CD4-positive, alpha-beta T cell treated with Interleukin-12 subunit alpha and Interleukin-12 subunit beta, for 1 hour (primary cell): ENCODE measurements around the gene LANCL3.
"Not testable (repeated sequence)": the region's sequence is repeated elsewhere in the genome, so short reads cannot be mapped to it uniquely, and the experiment has no call there.

ENCODE experiments used
- DNase-seq: peaks from one replicate; pipeline ENCODE4 v3.0.0-alpha.2; 2020

The LANCL3 gene

DNA sequence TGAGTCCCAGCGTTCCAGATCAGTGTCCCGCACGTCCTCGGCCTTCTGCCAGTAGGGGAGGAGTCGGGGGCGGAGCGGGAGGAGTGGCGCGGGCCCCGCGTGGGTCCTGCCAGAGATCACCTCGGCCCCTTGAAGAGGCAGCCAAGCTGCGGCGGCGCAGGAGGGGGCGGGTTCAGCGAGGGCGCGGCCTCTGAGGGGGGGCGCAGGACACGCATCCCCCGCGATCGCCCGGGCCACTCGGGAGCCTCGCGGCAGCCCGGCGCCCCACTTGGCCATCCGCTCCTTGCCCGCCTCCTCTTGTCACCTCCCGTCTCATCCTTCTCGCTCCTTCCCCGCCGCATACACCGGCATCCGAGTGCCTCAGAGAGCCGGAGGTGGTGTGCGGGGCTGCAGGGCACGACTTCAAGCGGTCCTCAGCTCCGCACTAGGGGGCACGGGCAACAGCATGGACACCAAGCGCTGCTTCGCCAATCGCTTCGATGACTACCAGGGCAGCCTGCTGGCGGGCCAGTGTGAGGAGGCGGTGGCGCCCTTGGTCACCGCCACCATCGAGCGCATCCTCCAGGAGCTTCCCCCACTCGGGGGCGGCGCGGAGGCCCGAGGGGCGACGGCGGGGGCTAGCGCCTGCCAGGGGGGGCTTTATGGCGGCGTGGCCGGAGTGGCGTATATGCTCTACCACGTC is at the start of gene LANCL3:
Gene LANCL3, plus strand, starts transcription at position 236 of the 682 bp plus-strand sequence. Its CDS starts 210 bp downstream, at position 446.
- DNase-seq: peak; percentile 24

DNA sequence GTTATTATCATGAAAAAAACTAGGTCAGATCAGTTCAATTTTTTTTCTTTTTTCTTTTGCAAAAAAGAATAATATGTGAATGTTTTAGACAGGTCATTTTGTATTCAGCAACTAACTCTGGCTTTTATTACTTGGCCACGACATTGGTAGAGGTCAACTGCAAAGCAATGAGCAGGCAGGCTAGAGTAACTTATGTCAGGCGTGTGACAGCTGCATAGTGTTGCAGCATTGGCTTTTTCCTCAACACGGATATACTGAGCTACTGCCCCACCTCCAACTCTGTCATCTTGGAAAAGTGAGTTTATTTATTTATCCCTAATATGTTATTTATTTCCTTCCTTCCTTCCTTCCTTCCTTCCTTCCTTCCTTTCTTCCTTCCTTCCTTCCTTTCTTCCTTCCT is 47.8 kb upstream of the LANCL3 start:
- DNase-seq: not testable (repeated sequence)

DNA sequence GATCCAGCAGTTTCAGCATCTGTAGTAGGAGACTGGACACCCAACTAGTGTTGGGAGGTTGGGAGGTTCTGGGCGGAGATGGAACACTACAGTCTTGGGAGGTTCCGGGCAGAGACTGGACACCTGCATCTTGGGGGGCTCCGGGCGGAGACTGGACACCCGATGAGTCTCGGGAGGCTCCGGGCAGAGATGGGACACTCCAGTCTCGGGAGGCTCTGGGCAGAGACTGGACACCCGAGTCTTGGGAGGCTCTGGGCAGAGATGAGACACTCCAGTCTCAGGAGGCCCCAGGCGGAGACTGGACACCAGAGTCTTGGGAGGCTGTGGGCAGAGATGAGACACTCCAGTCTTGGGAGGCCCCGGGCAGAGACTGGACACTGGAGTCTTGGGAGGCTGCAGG is 29.5 kb upstream of the LANCL3 start:
- DNase-seq: no peak

DNA sequence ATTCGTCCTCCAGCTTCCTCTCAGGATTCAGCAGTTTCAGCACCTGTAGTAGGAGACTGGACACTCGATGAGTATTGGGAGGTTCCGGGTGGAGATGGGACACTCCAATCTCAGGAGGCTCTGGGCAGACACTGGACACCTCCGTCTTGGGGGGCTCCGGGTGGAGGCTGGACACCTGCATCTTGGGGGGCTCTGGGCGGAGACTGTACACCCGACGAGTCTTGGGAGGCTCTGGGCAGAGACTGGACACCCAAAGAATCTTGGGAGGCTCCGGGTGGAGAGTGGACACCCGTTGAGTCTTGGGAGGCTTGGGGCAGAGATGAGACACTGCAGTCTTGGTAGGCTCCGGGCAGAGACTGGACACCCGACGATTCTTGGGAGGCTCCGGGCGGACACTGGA is 28.7 kb upstream of the LANCL3 start:
- DNase-seq: no peak

DNA sequence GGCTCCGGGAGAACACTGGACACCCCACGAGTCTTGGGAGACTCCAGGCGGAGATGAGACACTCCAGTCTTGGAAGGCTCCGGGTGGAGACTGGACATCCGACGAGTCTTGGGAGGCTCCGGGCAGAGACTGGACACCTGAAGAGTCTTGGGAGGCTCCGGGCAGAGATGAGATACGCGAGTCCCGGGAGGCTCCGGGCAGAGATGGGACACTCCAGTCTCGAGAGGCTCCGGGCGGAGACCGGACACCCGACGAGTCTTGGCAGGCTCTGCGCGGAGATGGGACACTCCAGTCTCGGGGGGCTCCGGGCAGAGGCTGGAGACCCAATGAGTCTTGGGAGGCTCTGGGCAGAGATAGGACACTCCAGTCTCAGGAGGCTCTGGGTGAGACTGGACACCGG is 28.1 kb upstream of the LANCL3 start:
- DNase-seq: no peak

DNA sequence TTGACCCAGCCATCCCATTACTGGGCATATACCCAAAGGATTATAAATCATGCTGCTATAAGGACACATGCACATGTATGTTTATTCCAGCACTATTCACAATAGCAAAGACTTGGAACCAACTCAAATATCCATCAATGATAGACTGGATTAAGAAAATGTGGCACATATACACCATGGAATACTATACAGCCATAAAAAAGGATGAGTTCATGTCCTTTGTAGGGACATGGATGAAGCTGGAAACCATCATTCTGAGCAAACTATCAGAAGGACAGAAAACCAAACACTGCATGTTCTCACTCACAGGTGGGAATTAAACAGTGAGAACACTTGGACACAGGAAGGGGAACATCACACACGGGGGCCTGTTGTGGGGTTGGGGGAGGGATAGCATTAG is 26.9 kb upstream of the LANCL3 start:
- not testable (repeated sequence) for DNase-seq

DNA sequence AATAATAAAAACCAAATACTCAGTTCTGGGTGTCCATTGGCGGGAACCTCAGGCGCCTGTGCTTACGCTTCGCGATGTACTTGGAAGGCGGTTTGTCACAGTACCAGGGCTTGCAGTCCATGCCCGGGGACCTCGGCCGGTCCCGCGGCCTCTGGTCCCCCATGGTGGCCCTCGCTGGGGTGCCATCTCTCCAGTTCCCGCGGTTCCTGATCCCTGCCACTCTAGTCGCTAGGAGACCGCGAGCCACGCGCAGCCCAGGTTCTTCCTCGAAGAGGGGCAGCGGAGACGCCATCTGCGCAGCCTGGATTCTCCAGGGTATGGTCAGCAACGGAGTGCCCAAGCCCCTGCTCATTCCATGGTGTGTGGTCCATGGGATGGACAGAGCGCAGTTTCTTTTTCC is 26.4 kb upstream of the LANCL3 start:
- no peak for DNase-seq

DNA sequence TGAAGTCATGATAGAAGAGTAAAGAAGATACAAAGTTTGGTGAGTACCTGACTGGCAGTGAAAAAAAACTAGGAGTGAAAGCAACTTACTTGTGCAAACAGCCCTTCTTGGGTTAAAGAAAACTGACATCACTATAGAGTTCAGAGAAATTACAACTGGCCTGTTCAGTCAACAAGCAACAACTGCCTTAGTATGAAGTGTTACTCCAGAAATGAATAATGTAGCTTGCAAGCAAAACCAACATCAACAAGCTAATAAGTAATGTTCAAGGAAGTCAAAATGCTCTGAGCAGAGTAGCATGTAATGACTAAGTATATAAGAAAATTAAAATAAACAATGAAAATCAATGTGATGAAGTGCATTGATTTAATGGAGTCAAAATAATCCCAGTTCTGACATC is 21.8 kb upstream of the LANCL3 start:
- not testable (repeated sequence) for DNase-seq

DNA sequence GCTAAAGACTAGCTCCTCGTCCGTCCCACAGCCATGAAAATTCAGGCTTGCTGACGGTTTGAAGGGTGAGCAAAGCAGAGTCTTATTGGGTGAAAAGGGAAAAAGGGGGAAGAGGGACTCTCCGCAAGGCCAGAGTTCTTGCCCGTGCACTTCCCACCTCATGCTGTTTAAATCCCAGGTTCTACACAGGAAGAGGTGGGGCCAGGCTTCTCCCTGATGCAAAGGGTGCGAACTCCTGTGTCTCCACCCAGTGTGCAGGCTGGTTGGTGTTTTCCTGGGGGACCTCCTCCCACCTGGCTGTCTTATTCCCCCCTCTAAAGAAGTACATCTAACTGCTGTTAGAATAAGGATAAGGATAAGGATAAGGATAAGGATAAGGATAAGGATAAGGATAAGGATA is 18.0 kb upstream of the LANCL3 start:
- no peak for DNase-seq

DNA sequence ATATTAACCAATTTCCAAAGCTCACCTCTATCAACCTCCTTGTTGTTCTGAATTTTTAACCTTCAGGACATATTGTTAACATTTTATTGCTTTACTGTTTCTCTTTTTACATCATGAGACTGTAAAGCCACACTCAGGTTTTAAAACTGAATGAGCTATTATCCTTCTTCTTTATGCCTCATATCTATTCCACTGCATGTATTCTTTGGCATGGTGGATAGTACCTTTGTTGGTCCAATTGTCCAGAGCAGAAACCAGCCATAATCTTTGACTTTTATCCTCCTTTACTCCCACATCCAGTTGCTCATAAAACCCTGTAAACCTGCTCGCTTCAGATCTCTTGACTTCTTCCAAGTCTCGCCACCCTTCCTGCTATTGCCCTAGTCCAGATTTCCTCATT is 6.2 kb upstream of the LANCL3 start:
- DNase-seq: not testable (repeated sequence)

DNA sequence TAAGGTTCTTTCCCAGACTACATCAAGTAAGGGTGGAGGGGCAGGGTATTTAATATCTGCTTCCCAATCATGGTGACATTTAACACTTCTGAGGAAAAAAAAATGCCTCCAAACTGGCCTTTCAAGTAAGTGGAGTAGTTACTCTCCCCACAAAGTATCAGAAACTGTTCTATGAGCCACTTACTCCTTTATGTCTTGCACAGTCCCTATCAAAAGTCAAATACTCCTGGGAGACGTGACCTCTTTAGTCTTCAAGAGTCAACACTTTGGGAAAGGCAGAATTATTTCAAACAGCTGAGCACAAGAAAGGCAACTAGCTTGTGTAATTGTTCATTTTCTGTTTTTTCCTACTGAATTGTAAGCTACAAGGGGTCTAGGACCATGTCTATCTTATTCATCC is 1.1 kb upstream of the LANCL3 start:
- not testable (repeated sequence) for DNase-seq

DNA sequence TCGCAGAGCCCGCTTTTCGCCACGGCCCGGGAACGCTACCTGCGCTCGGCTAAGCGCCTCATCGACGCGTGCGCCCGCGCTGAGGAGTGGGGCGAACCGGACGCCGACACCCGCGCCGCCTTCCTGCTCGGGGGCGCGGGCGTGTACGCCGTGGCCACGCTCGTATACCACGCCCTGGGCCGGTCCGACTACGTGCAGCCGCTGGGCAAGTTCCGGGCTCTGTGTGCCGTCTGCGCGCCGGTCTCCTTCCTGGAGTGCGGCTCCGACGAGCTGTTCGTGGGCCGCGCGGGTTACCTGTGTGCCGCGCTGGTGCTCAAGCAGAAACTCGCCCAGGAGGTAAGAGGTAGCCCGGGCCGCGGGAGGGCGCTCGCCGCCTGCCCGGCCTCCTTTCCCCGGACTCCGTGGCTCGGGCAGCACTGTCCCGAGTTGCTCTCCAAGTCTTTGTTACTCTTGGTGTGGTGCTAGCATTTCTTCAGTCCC is 687 bp downstream of the LANCL3 start:
- DNase-seq: peak; percentile 9

DNA sequence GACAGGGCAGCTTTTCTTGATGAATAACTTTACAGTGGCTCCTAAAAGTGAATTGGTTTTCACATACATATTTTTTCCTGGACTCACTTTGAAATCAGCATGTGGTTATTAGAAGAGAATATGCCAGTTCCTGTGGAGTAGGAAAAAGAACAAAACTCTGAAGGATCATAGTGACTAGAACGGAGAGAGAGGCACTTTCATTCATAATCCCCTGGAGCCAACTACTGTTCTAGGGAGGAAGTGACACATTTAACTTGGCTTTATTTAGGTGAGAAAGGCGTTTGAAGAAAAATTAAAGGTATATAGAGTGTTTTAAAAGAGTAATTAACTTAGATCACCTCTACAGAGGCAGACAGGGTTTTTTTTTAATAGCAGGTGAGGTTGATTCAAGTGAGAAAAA is 1.7 kb downstream of the LANCL3 start:
- not testable (repeated sequence) for DNase-seq

DNA sequence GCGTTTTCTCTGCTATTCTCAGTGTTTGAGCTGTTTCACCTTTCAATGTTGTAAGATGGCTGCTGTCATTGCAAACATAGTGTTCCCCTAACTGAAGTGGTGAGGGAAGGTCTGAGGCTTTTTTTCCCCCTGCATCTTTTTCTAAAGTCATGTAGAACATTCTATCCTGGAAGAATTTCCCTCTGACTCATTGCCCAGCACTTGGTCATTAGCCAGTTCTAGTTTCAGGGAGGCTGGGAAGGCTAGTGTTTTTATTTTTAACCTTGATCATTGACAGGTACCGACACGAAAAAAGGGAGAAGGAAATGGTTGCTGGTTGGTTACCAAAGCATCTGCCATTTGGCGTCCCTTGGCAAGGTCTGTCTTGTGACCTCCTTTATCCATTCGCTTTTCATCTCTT is 6.6 kb downstream of the LANCL3 start:
- no peak for DNase-seq

DNA sequence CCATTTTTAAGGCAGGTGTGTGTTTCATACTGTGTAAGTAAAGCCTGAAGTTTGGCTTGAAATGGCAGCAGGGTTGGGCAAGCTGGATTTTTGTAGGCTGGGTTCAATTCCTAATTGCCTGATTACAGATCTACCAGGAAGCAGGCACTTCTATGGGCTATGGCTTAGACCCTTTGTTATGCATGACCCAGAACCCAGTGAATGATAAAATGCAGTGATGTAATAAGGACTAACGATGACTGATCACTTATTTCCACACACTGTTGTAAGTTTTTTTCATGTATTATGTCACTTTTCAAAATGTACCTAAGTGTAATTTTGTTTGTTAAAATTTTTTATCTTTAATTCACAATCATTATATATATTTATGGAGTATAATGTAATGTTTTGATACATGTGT is 8.6 kb downstream of the LANCL3 start:
- DNase-seq: no peak

DNA sequence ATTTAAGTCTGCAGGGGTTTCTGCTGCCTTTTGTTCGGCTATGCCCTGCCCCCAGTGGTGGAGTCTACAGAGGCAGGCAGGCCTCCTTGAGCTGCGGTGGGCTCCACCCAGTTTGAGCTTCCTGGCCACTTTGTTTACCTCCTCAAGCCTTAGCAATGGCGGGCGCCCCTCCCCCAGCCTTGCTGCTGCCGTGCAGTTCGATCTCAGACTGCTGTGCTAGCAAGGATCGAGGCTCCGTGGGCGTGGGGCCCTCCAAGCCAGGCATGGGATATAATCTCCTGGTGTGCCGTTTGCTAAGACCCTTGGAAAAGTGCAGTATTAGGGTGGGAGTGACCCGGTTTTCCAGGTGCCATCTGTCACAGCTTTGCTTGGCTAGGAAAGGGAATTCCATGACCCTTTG is 15.9 kb downstream of the LANCL3 start:
- not testable (repeated sequence) for DNase-seq

DNA sequence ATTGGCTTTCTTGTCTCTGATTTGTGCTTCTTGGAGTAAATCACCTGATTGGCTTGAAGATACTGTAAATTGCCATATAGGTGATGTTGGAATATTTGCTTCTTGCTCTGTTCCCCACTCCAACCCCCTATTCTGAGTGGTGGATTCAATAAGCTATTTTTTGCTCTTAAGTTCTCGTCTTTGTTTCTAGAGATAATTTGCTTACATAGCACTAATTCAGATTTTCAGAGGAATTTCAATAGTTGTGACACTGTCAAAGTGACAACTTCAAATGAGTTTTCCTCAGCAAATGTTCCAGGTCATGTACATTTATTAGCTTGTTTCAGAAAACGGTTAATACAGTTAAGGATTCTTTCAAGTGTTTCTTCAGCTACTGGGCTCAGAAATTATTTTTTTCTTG is 18.6 kb downstream of the LANCL3 start:
- no peak for DNase-seq

DNA sequence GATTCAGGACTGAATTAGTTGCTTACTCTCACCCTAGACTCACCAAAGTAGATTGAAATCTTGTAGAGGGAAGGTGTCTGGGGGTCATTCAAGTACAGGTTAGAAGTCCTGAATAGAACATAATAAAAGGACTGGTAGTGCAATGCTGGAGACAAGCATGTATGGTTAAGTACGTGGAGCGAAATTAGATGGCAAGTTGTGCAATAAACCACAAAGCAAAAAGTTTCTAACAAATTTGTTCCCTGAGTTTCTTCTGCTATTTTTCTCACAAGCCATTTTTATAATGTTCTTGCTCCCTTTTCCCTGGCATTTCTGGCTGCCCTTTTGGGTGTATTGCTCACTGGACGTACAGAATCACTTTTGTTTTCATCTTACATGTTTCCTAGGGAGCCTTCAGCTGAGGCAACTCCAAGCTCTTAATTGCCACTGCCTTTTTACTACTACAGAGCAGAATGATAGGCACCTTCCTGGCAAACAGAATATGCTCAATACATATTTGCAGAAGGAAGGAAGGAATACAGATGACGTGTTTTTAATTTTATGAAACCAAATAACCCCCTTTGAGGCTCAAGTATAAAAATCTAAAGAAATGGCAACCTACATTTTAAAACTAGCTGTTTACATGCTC is 23.4 kb downstream of the LANCL3 start:
- DNase-seq: no peak

DNA sequence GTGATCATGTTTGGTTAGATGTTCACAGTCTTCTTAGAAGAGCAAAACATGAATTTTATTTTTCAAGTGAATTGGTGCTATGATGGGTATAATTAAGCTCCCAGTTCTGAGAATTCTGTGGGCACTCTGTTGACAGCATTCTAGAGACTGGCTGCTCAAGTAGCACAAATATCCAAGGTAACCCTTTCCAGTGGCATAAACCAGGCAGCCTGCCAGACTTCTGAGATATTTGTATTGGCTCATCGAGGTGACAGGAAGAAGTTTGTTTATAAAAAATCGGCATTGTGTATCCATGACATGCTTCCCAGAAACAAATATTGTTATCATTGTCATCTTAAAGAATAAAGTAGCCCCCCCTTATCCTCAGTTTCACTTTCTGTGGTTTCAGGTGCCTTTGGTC is 28.3 kb downstream of the LANCL3 start:
- DNase-seq: no peak

DNA sequence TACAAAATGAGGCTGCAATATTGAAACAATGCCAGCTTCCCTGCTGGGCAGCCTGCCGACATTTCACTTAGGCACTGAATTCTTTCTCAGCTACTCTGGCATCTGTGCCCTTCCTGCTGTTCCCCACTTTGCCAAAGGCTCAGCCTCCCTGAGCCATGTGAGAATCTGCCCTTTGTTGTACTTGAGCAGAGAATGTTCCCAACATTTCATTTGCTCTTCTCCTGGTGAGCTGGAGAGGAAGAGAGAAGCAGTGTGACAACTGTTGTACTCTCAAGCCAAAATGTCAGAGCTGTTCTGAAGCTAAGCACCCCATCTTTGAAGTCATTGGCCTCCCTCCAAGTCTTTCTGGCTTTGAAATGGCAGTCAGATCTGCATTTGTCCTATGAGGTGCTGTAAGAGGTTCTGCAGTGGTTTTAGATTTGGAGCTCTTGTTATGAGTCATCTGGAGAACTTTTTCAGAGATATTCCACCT is 32.5 kb downstream of the LANCL3 start:
- no peak for DNase-seq

DNA sequence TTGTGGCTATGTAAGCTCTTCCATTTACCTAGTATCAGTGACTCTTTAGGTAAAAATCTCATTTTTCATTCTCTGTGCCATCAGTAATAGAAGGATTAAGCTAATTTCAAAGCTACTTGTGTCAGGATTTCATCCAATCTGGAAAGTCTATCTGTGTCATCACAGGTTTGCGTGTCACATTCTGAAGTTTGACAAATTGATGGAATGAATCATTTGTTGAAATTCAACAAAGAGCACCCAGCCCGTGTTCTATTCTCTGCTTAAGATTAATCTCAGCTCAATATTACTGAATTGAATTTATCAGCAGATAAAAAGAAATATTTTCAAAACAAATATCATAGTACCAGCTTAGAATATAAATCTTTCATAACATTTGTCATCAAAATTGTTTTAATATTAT is 35.8 kb downstream of the LANCL3 start:
- no peak for DNase-seq

DNA sequence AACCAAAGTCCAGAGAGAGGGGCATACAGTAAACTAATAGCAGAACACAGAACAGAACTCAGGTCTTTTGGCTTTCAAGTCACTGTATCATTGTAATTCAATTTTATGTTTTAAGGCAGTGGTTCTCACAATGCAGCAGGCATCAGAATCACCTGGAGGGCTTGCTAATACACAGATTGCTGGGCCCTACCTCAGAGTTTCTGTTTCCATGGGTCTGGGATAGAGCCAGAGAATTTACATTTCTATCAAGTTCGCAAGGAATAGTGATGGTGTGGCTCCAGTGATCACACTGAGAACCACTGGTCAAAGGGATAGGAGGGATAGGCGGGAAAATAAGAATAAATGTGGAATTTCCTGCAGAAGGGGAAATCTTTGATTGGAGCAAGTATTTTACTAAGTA is 36.7 kb downstream of the LANCL3 start:
- no peak for DNase-seq

DNA sequence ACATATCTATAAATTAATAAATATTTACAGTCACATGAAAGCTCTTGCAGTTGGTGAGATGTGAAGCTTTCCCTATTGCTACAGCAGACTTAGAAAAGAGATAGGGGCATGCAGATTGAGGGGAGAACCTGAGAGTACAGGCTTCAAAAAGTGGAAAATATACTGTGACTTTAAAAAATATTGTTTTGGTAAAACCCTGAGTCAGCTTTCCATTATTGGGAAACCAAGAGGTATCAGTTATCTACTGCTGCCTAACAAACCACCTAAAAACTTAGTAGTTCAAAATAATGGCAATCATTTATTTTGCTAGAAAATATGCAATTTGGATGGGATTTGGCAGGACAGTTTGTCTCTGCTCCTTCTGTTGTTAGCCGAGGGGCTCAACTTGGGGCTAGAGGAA is 38.3 kb downstream of the LANCL3 start:
- DNase-seq: no peak

DNA sequence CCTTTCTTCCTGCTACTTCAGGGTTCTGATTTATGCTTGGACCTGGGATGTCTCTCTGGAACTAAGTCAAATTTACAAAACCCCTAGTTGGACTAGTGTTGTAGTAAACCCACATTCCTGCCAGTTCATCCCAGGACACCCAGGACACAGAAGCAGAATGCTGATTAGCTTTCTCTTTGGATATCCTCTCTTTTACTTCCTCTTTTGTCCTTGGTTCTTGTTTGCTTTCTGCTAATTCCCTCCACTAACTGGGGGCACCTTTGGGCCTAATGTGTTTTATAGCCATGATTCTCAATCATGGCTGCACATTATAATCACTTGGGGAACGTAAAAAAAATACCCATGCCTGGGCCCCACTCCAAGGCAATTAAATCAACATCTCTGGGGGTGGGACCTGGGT is 42.5 kb downstream of the LANCL3 start:
- no peak for DNase-seq

DNA sequence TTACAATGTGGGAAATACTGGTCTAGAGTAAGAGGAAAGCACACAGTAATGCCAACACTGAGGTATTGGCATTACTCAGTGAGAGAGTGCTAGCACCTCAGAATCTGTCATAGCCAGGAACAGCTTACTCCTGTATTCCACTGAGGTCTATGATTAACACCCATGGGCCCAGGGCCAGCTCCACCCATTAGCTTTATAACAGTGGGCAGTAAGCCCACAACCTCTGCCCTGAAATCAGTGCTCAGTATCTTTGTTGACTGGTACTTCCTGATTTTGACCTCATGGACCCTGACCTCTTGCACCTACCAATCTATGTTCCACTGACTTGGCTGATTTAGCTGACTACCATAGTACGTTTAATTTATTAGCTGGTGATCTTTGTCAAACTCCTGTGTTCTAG is 56.1 kb downstream of the LANCL3 start:
- DNase-seq: no peak
